GM23338 (cell line): Measurements from ENCODE around the gene DAAM1. TPM values are rescaled to one million over a fixed set of nuclear protein-coding genes. Genes with fewer than 3 reads are reported as not detected.

ENCODE experiments used
- JUNB ChIP-seq: IDR thresholded peaks from one replicate; pipeline ENCODE4 v1.6.1; 2016; ENCODE audit warnings: antibody characterized with exemption; ENCODE audit not compliant: unreplicated experiment
- ZNF462 ChIP-seq: fragments of 250-450 bp; sonication (Bioruptor Pico); IDR thresholded peaks from 2 replicates; pipeline ENCODE4 v1.5.0; 2020; ENCODE audit warnings: mild to moderate bottlenecking, moderate library complexity
- polyA plus RNA-seq: library from polyadenylated mRNA; unstranded; fragments of >200 nt; fragmentation: Nextera tagmentation; extraction: Ambion mirVana; gene quantifications from 2 replicates; pipeline ENCODE4 v1.2.1, GENCODE V29; 2016
- total RNA-seq: library from RNA; depleted of rRNA; stranded (reverse); fragments of >200 nt; shearing (Covaris generic); gene quantifications from 2 replicates; pipeline ENCODE4 v1.2.3, GENCODE V29; 2014

DAAM1 gene
- total and polyA plus RNA-seq, 2 experiments from 2014 or later = 36.3 to 42.1 TPM

DNA sequence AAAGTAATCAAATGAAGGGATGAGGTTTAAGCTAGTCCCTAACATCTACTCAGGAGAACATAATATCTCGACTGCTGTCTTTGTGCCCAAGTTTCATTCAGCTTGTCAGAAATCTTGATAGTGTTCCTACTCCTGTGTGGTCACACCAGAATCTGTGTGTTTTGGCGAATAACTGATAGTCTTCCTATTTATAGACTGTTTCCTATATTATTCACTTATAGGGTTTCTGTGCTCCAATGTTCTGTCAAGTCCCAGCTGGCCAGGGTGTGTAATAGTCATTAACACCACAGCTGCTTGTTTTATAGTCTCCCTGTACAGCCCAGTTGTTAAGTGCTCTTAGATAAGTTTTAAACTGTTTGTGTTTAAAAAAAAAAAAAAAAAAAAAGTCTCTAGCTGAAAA, 230.8 kb downstream of the DAAM1 start (continued):
- TF ChIP-seq ZNF462 (no peak), JUNB (no peak)
